ENCODE data around the gene PCAT7. TPM values are rescaled to one million over a fixed set of nuclear protein-coding genes. Genes with fewer than 3 reads are reported as not detected.
"Not testable (repeated sequence)": the region's sequence is repeated elsewhere in the genome, so short reads cannot be mapped to it uniquely, and the experiment has no call there.

PCAT7 gene
- total RNA-seq (2014; rRNA removed; shearing (Covaris generic)) (not detected in 2 replicates), polyA plus RNA-seq (2016; fragmentation: Nextera tagmentation; extraction: Ambion mirVana) (not detected in 2 replicates)

DNA sequence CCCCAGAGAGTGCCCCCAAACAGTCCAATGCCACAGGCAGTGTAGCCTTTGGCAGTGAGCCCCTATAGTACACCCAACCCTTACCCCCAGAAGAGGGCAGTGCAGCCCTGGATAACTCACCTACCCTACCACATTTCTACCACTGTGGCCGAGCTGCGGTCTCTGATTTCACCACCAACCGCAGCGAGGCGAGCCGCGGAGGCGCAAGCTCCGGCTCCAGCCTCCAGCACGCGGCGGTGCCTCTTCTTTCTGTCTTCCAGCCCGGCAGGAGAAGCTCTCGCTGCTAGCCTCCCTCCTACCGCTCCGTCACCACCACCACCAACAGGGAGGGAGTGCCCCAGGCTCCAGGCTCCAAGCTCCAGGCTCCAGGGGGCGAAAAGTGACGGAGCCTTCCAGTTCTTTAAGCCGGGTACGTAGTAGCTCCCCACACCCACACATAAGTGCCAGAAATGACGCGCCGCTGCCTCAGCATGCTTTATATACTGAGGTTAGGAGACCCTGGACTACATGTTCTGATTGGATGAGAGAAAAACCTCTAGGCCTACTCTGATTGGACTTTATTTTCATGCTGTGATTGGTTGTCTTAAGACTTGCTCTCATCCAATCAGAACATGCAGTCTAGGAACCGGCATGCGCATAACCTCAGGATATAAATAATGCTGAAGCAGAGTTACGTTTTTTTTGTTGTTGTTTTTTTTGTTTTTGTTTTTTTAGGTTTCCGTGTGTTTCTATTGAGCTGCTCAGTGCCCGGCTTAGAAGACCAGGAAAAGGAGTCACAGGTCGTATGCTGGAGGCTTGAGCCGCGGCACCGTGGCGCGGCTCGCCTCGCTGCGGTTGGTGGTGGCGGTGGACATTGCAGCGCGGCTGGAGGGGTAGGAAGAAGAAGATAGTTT, at the start of gene PCAT7:
Gene PCAT7 (plus strand): TSS at position 645 of the 893 bp plus-strand sequence.
- Histone ChIP-seq H3K27ac (no peak within 1 kb of the TSS), H3K36me3 (ENCODE audit: low read depth) (no peaks in the 10 kb centered on the region), H3K79me2 (ENCODE audit: insufficient read depth) (no peaks in the 10 kb centered on the region), H3K9me3 (ENCODE audit: low read depth) (no peaks in the 10 kb centered on the region), H3K4me2 (ENCODE audit: unreplicated experiment) (no peak within 1 kb of the TSS), H2AFZ (no peak within 1 kb of the TSS), H3K9ac (no peak within 1 kb of the TSS), H3K27me3 (replicated peaks; ENCODE audit: insufficient read depth) (no peaks in the 10 kb centered on the region; the same call in 1 of the 2 replicates), H4K20me1 (ENCODE audit: insufficient read depth) (no peaks in the 10 kb centered on the region), H3F3A (ENCODE audit: insufficient read depth) (no peaks in the 10 kb centered on the region), H3K9me2 (ENCODE audit: insufficient read depth) (no peaks in the 10 kb centered on the region), H3K4me3 (no peak within 1 kb of the TSS), H3K4me1 (ENCODE audit: insufficient read depth) (no peaks in the 10 kb centered on the region)
- DNase-seq: peak; percentile 46
- in situ Hi-C loops (cut with MboI): no loop called here
- 80 to 82% methylated on average over 38 to 40 of the region's 40 CpGs for WGBS, 2 experiments (ENCODE audit: low coverage in 1 of 2, low lambda C conversion rate in 2 of 2, missing lambda C conversion rate in 2 of 2)
- TF ChIP-seq EZH2 (IDR thresholded peaks at IDR 0.05; ENCODE audit: insufficient read depth, poor library complexity, severe bottlenecking): no peak
- TF ChIP-seq EZH2phosphoT487 (IDR thresholded peaks at IDR 0.05; ENCODE audit: insufficient read depth, low read depth): no peak

DNA sequence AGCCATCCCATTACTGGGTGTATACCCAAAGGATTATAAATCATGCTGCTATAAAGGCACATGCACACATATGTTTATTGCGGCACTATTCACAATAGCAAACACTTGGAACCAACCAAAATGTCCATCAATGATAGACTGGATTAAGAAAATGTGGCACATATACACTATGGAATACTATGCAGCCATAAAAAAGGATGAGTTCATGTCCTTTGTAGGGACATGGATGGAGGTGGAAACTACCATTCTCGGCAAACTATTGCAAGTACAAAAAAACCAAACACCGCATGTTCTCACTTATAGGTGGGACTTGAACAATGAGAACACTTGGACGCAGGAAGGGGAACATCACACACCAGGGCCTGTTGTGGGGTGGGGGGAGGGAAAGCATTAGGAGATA, 48.5 kb upstream of the PCAT7 start:
- in situ Hi-C loops (cut with MboI): not testable (repeated sequence)

DNA sequence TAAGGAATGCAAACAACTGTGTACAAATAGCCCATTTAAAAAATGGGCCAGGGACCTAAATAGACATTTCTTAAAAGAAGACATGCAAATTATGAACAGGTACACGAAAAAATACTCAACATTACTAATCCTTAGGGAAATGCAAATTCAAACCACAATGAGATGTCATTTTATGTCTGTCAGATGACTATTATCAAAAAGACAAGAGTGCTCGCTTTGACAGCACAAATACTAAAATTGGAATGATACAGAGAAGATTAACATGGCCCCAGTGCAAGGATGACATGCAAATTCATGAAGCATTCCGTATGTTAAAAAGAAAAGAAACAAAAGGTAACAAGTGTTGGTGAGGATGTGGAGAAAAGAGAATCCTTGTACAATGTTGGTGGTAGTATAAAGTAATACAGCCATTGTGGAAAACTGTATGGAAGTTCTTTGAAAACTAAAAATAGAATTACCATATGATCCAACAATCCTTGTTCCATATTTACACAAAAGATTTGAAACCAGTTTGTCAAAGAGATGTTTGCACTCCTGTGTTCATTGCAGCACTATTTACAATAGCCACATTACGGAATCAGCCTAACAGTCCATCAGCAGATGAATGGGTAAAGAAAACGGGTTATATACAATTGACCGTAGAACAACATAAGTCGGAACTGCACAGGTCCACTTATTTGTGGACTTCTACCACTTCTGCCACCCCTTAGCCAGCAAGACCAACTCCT, 47.2 kb upstream of the PCAT7 start:
- no peak overlapping the region for H3K4me2 ChIP-seq (ENCODE audit: unreplicated experiment)
- H3F3A ChIP-seq (ENCODE audit: insufficient read depth): no peaks in the 10 kb centered on the region
- H4K20me1 ChIP-seq (ENCODE audit: insufficient read depth): no peaks in the 10 kb centered on the region
- no peaks in the 10 kb centered on the region; the same call in none of the 2 replicates for H3K27me3 ChIP-seq (replicated peaks; ENCODE audit: insufficient read depth)
- TF ChIP-seq EZH2phosphoT487 (IDR thresholded peaks at IDR 0.05; ENCODE audit: insufficient read depth, low read depth) (no peak), EZH2 (IDR thresholded peaks at IDR 0.05; ENCODE audit: insufficient read depth, poor library complexity, severe bottlenecking) (no peak)
- no peak overlapping the region for H3K4me3 ChIP-seq
- in situ Hi-C loops (cut with MboI): no loop called here
- H3K36me3 ChIP-seq (ENCODE audit: low read depth): no peaks in the 10 kb centered on the region
- H3K4me1 ChIP-seq (ENCODE audit: insufficient read depth): no peaks in the 10 kb centered on the region
- no peak for DNase-seq
- H3K9me2 ChIP-seq (ENCODE audit: insufficient read depth): no peaks in the 10 kb centered on the region
- 52 to 54% methylated on average over 7 of the region's 7 CpGs for WGBS, 2 experiments (ENCODE audit: low coverage in 1 of 2, low lambda C conversion rate in 2 of 2, missing lambda C conversion rate in 2 of 2)
- H3K27ac ChIP-seq: no peak overlapping the region
- no peak overlapping the region for H2AFZ ChIP-seq
- H3K79me2 ChIP-seq (ENCODE audit: insufficient read depth): no peaks in the 10 kb centered on the region
- H3K9me3 ChIP-seq (ENCODE audit: low read depth): no peaks in the 10 kb centered on the region
- no peak overlapping the region for H3K9ac ChIP-seq

More for the DNA sequence above, 48.5 kb upstream of the PCAT7 start:
- not testable (repeated sequence) for H4K20me1 ChIP-seq (ENCODE audit: insufficient read depth); H3K27ac ChIP-seq; H3K36me3 ChIP-seq (ENCODE audit: low read depth); H3K9me2 ChIP-seq (ENCODE audit: insufficient read depth); H3K4me3 ChIP-seq; DNase-seq; H2AFZ ChIP-seq; H3K4me1 ChIP-seq (ENCODE audit: insufficient read depth); H3K79me2 ChIP-seq (ENCODE audit: insufficient read depth); H3K4me2 ChIP-seq (ENCODE audit: unreplicated experiment); H3K9ac ChIP-seq; H3K9me3 ChIP-seq (ENCODE audit: low read depth); H3K27me3 ChIP-seq (replicated peaks; ENCODE audit: insufficient read depth); H3F3A ChIP-seq (ENCODE audit: insufficient read depth)
- WGBS, 2 experiments (ENCODE audit: low coverage in 1 of 2, low lambda C conversion rate in 2 of 2, missing lambda C conversion rate in 2 of 2): 49 to 58% methylated on average over 4 of the region's 4 CpGs

DNA sequence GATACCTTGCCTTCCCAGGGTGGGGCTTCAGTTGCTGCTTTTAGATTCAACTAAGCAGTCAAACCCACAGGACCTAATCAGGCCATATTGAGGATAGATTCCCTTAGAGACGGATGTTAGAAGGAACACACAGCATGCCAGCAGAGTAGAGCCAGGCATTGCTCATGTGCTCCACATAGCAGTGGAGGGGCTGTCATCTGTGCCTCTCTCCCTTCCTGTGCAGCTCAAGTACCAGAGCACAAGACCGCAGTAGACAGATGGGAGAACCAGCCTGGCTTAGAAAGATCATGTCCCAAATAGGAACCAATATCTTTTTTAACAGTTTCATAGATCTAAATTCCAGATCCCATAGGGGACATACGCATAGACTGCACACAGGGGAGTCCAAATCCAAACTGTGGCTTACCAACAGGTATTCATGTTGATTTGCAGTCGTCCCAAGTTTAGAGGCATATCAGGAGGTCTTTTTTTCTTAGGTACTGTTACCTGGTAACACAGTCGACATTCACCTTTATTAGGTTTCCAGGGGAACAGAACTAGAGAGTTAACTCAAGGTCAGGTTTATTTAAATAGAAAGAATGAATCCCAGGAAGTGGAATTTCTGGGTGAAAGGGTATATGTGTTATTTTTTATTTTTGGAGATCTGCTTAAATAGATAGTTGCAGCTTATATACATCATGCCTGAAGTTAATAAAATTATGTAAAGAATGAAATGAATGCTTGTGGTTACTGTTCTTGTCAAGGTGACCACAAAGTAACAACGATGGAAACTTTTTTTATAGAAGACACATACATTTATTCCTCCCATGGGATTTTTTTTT, 43.5 kb upstream of the PCAT7 start:
- Histone ChIP-seq H3K4me1 (ENCODE audit: insufficient read depth) (no peaks in the 10 kb centered on the region), H3K9me2 (ENCODE audit: insufficient read depth) (no peaks in the 10 kb centered on the region), H3K27me3 (replicated peaks; ENCODE audit: insufficient read depth) (no peaks in the 10 kb centered on the region; the same call in none of the 2 replicates), H3K36me3 (ENCODE audit: low read depth) (no peaks in the 10 kb centered on the region), H3K4me2 (ENCODE audit: unreplicated experiment) (no peak overlapping the region), H3K79me2 (ENCODE audit: insufficient read depth) (no peaks in the 10 kb centered on the region), H3K9ac (no peak overlapping the region), H4K20me1 (ENCODE audit: insufficient read depth) (no peaks in the 10 kb centered on the region), H3K9me3 (ENCODE audit: low read depth) (no peaks in the 10 kb centered on the region), H3K27ac (no peak overlapping the region), H3F3A (ENCODE audit: insufficient read depth) (no peaks in the 10 kb centered on the region), H2AFZ (no peak overlapping the region), H3K4me3 (no peak overlapping the region)
- TF ChIP-seq EZH2phosphoT487 (IDR thresholded peaks at IDR 0.05; ENCODE audit: insufficient read depth, low read depth): no peak
- TF ChIP-seq EZH2 (IDR thresholded peaks at IDR 0.05; ENCODE audit: insufficient read depth, poor library complexity, severe bottlenecking): no peak
- in situ Hi-C loops (cut with MboI): no loop called here
- WGBS, 2 experiments (ENCODE audit: low coverage in 1 of 2, low lambda C conversion rate in 2 of 2, missing lambda C conversion rate in 2 of 2): 28 to 30% methylated on average over 6 of the region's 6 CpGs
- DNase-seq: no peak
